MM.1S (cell line): Measurements from ENCODE around the gene DOC2A.
A peak's percentile ranks its signal among the peaks of the same experiment; 100 is the strongest.
"Not testable (repeated sequence)": the region's sequence is repeated elsewhere in the genome, so short reads cannot be mapped to it uniquely, and the experiment has no call there.

Experiments
- DNase-seq: peaks from one replicate; pipeline ENCODE4 v3.0.0-alpha.2; 2015
- H2AFZ ChIP-seq: fragments of 300-600 bp; sonication (generic); 2 replicates; pipeline ENCODE4 v1.6.0; 2016; ENCODE audit warnings: antibody characterized with exemption, low read length
- H3F3A ChIP-seq: fragments of 300-600 bp; sonication (generic); 2 replicates; pipeline ENCODE4 v1.6.1; 2016; ENCODE audit warnings: mild to moderate bottlenecking, antibody characterized with exemption, low read length, moderate library complexity, mixed read lengths; ENCODE audit not compliant: insufficient read depth
- H3K27ac ChIP-seq: fragments of 300-600 bp; sonication (generic); 2 replicates; pipeline ENCODE4 v1.5.1; 2016; ENCODE audit warnings: mild to moderate bottlenecking, low read length
- H3K27me3 ChIP-seq: fragments of 300-600 bp; sonication (generic); replicated peaks from 2 replicates; pipeline ENCODE4 v1.6.0; 2016; ENCODE audit warnings: low read length; ENCODE audit not compliant: insufficient read depth
- H3K36me3 ChIP-seq: fragments of 300-600 bp; sonication (generic); replicated peaks from 2 replicates; pipeline ENCODE4 v1.6.1; 2016; ENCODE audit warnings: mild to moderate bottlenecking, low read length, mixed read lengths; ENCODE audit not compliant: insufficient read depth
- H3K4me1 ChIP-seq: fragments of 300-600 bp; sonication (generic); 2 replicates; pipeline ENCODE4 v1.6.1; 2016; ENCODE audit warnings: low read length, mixed read lengths
- H3K4me2 ChIP-seq: fragments of 300-600 bp; sonication (generic); 2 replicates; pipeline ENCODE4 v1.6.0; 2016; ENCODE audit warnings: low read depth, low read length
- H3K4me3 ChIP-seq: fragments of 300-600 bp; sonication (generic); 2 replicates; pipeline ENCODE4 v1.5.1; 2016; ENCODE audit warnings: low read length, mixed read lengths
- H3K79me2 ChIP-seq: fragments of 300-600 bp; sonication (generic); 2 replicates; pipeline ENCODE4 v1.6.1; 2016; ENCODE audit warnings: mixed run types, low read length, mixed read lengths
- H3K9ac ChIP-seq: fragments of 300-600 bp; sonication (generic); 2 replicates; pipeline ENCODE4 v1.6.1; 2016; ENCODE audit warnings: low read length, mixed read lengths
- H3K9me2 ChIP-seq: fragments of 300-600 bp; sonication (generic); replicated peaks from 2 replicates; pipeline ENCODE4 v1.6.1; 2016; ENCODE audit warnings: mild to moderate bottlenecking, low read length, mixed read lengths; ENCODE audit not compliant: insufficient read depth
- H3K9me3 ChIP-seq: fragments of 300-600 bp; sonication (generic); replicated peaks from 2 replicates; pipeline ENCODE4 v1.6.1; 2016; ENCODE audit warnings: mild to moderate bottlenecking, low read length, mixed read lengths; ENCODE audit not compliant: insufficient read depth
- H4K20me1 ChIP-seq: fragments of 300-600 bp; sonication (generic); 2 replicates; pipeline ENCODE4 v1.6.1; 2016; ENCODE audit warnings: mild to moderate bottlenecking, low read length, moderate library complexity, mixed read lengths; ENCODE audit not compliant: insufficient read depth
- EZH2 ChIP-seq: fragments of 300-600 bp; sonication (generic); optimal IDR thresholded peaks from 2 replicates; pipeline ENCODE3; 2017; ENCODE audit warnings: low read depth, mild to moderate bottlenecking, antibody characterized with exemption, low read length, mixed read lengths
- EZH2phosphoT487 ChIP-seq: fragments of 300-600 bp; sonication (generic); IDR thresholded peaks from 2 replicates; pipeline ENCODE4 v1.6.1; 2018; ENCODE audit warnings: antibody characterized with exemption, low read length
- TF ChIP-seq, protein P1 (sequence below): fragments of 300-600 bp; sonication (generic); IDR thresholded peaks from 2 replicates; pipeline ENCODE4 v1.5.1; 2016; ENCODE audit warnings: antibody characterized with exemption, low read length, mixed read lengths

The DOC2A gene

DNA sequence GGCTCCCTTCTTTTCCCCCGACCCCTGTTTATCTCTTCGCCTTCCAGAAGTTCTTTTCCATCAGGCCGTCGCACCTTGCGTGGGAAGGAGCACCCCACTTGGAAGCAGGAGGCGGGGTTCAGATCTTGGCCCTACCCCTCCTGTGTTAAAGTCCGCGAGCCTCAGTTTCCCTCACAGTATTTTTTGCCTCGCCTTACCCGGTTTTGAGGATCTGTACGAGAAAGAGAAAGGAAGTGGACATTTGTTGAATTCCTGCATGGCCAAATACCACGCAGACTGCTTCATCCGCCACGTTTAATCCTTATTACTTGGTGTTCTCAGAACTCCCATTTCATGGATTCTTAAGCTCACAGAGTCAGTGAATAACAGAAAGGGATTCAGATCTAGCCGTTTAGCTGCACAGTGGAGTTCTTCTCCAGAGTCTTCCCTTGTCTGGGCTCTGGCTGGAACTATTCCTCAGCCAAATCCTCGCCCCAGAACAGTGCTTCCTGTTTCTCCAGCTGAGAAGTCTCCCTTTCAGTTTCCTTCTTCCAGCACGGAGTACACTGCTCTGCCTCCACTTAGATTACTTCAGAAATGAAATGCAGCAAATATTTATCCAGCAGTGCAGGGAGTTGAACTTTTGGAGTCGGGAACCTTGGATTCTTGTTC, 48.4 kb downstream of the DOC2A start:
- no peak for TF ChIP-seq EZH2
- no peak for TF ChIP-seq EZH2phosphoT487
- TF ChIP-seq, protein P1, sequence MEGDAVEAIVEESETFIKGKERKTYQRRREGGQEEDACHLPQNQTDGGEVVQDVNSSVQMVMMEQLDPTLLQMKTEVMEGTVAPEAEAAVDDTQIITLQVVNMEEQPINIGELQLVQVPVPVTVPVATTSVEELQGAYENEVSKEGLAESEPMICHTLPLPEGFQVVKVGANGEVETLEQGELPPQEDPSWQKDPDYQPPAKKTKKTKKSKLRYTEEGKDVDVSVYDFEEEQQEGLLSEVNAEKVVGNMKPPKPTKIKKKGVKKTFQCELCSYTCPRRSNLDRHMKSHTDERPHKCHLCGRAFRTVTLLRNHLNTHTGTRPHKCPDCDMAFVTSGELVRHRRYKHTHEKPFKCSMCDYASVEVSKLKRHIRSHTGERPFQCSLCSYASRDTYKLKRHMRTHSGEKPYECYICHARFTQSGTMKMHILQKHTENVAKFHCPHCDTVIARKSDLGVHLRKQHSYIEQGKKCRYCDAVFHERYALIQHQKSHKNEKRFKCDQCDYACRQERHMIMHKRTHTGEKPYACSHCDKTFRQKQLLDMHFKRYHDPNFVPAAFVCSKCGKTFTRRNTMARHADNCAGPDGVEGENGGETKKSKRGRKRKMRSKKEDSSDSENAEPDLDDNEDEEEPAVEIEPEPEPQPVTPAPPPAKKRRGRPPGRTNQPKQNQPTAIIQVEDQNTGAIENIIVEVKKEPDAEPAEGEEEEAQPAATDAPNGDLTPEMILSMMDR, result no peak
- H3K9ac ChIP-seq, result peak overlapping the region; percentile 58
- H4K20me1 ChIP-seq, result no peaks in the 10 kb centered on the region
- no peaks in the 10 kb centered on the region for H3K27me3 ChIP-seq
- 0 out of 2 replicates have a peak, but pooled peaks cover 6% of the 10 kb centered on the region for H3F3A ChIP-seq
- H2AFZ ChIP-seq, result peak overlapping the region; percentile 85
- H3K4me2 ChIP-seq, result peak overlapping the region; percentile 94
- no peaks in the 10 kb centered on the region for H3K9me3 ChIP-seq
- no peaks in the 10 kb centered on the region for H3K9me2 ChIP-seq
- H3K36me3 ChIP-seq, result no peaks in the 10 kb centered on the region
- H3K79me2 ChIP-seq, result no peaks in the 10 kb centered on the region
- no peak for DNase-seq
- peak overlapping the region; percentile 76 for H3K4me3 ChIP-seq
- no peak overlapping the region for H3K27ac ChIP-seq
- H3K4me1 ChIP-seq, result peaks cover 5% of the 10 kb centered on the region; the same call in 1 of the 2 replicates

DNA sequence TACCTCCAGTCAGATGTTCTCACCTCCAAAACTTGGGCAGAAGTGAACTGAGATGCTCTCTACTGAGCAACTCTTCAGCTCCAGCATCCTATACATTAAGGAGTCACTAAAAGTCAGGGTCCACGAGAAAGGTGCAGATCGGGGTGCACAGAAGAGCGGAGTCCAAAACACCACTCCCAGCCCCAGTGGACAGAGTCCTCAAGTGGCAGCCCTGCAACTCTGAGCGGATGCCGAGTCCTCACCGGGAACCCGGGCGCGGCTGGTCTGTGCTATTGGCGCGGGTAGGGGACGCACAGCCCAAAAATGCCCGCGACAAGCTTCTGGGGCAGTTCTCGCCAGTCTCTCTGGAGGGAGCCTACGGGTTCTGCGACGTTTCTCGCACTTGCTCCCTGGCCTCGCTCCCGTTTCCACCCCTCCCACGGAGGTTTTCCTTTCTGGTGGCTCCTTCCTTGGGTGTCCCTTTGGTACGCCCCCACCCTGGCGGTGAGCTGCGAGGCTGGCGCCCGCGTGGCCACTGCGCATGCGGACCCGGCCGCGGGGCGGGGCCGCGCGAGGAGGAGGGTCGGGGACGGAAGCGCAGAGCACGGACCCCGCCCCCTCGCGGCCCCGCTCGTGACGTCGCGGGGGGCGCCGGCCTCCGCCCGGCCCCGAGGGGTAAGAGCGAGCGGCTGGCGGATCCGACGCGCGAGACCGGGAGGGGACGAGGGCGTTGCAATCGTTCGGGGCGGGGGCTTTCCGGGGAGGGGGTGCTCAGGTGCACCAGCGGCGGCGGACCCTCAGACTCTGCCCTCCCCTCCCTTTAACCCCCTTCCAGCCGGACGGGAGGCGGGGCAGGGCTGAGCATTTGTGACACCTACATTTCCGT, 49.1 kb downstream of the DOC2A start, which contains the start of gene TMEM219:
Gene TMEM219, plus strand, starts transcription at position 601 of the 865 bp plus-strand sequence. CDS start 1,065 bp downstream, outside the sequence.
- H3K27me3 ChIP-seq, result no peaks in the 10 kb centered on the region
- peaks cover 5% of the 10 kb centered on the region; the same call in 1 of the 2 replicates for H3K4me1 ChIP-seq
- H3K4me3 ChIP-seq, result peak within 1 kb of the TSS; percentile 76
- peak within 1 kb of the TSS; percentile 55; the same call in 1 of the 2 replicates for H3K27ac ChIP-seq
- DNase-seq, result peak; percentile 93
- no peaks in the 10 kb centered on the region for H3K36me3 ChIP-seq
- peak within 1 kb of the TSS; percentile 89 for H2AFZ ChIP-seq
- 0 out of 2 replicates have a peak, but pooled peaks cover 6% of the 10 kb centered on the region for H3F3A ChIP-seq
- H4K20me1 ChIP-seq, result no peaks in the 10 kb centered on the region
- H3K4me2 ChIP-seq, result peak within 1 kb of the TSS; percentile 94
- peak within 1 kb of the TSS; percentile 84 for H3K9ac ChIP-seq
- H3K9me3 ChIP-seq, result no peaks in the 10 kb centered on the region
- H3K9me2 ChIP-seq, result no peaks in the 10 kb centered on the region
- TF ChIP-seq, protein P1, result peak; percentile 29
- TF ChIP-seq EZH2, result no peak
- no peaks in the 10 kb centered on the region for H3K79me2 ChIP-seq

DNA sequence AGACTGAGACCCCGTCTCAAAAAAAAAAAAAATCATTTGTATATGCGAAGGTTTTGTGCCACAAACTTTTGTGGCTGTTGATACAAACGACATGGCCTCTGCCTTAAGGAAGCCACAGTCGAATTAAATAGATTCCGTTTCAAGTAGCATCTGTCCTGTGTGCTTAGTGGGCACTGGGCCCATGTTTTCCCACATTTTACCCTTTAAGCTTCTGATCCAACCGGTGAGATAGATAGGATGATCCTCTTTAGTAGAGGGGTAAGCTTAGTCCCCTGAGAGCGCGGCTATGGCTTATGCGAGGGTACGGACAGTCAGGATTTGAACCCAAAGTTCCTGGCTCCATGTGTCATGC, 49.7 kb downstream of the DOC2A start:
- no peaks in the 10 kb centered on the region for H3K79me2 ChIP-seq
- H4K20me1 ChIP-seq, result no peaks in the 10 kb centered on the region
- peak overlapping the region; percentile 66 for H3K4me2 ChIP-seq
- DNase-seq, result no peak
- H2AFZ ChIP-seq, result peak overlapping the region; percentile 89
- H3K9me3 ChIP-seq, result no peaks in the 10 kb centered on the region
- TF ChIP-seq, protein P1, result no peak
- TF ChIP-seq EZH2 (no peak), EZH2phosphoT487 (no peak)
- peak overlapping the region; percentile 84; the same call in 1 of the 2 replicates for H3K9ac ChIP-seq
- 0 out of 2 replicates have a peak, but pooled peaks cover 6% of the 10 kb centered on the region for H3F3A ChIP-seq
- H3K4me1 ChIP-seq, result peaks cover 5% of the 10 kb centered on the region; the same call in 1 of the 2 replicates
- H3K4me3 ChIP-seq, result peak overlapping the region; percentile 76
- H3K9me2 ChIP-seq, result no peaks in the 10 kb centered on the region
- no peaks in the 10 kb centered on the region for H3K27me3 ChIP-seq
- no peaks in the 10 kb centered on the region for H3K36me3 ChIP-seq
- H3K27ac ChIP-seq, result peak overlapping the region; percentile 55; the same call in 1 of the 2 replicates

DNA sequence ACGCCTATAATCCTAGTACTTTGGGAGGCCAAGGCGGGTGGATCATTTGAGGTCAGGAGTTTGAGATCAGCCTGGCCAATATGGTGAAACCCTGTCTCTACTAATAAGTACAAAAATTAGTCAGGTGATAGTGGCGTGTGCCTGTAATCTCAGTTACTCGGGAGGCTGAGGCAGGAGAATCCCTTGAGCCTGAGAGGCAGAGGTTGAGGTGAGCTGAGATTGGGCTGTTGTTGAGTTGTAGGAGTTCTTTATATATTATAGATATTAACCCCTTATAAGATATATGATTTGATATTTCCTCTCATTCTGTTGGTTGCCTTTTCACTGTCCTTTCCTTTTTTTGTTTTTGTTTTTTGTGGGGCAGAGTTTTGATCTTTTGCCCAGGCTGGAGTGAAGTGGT, 51.0 kb downstream of the DOC2A start:
- H3K79me2 ChIP-seq, DNase-seq, H3K4me3 ChIP-seq, H3K27me3 ChIP-seq, H2AFZ ChIP-seq, H3K4me2 ChIP-seq, H3K27ac ChIP-seq, H3K36me3 ChIP-seq, H4K20me1 ChIP-seq, H3K4me1 ChIP-seq, H3K9ac ChIP-seq, H3K9me3 ChIP-seq, H3F3A ChIP-seq, H3K9me2 ChIP-seq: not testable (repeated sequence)
